H9 (cell line): ENCODE measurements around the gene GPC6. TPM values are rescaled to one million over a fixed set of nuclear protein-coding genes. Genes with fewer than 3 reads are reported as not detected.

ENCODE experiments used
- DNase-seq: peaks from one replicate; pipeline ENCODE4 v3.0.0-alpha.2; 2017
- H2AFZ ChIP-seq: one replicate; pipeline ENCODE4 v1.6.1; 2013; ENCODE audit warnings: mild to moderate bottlenecking, low read length, control low read depth, moderate library complexity
- H2AK5ac ChIP-seq: 2 replicates; pipeline ENCODE4 v1.6.1; 2013; ENCODE audit warnings: low read length, control low read depth, mixed read lengths; ENCODE audit not compliant: insufficient read length
- H2BK120ac ChIP-seq: one replicate; pipeline ENCODE4 v1.6.1; 2013; ENCODE audit warnings: low read depth, mild to moderate bottlenecking, low read length, control low read depth, inconsistent platforms; ENCODE audit not compliant: poor library complexity, severe bottlenecking
- H2BK12ac ChIP-seq: 2 replicates; pipeline ENCODE4 v1.6.1; 2013; ENCODE audit warnings: low read length, control low read depth, mixed read lengths, low read depth; ENCODE audit not compliant: insufficient read length
- H2BK15ac ChIP-seq: 2 replicates; pipeline ENCODE4 v1.6.1; 2013; ENCODE audit warnings: low read depth, low read length, control low read depth
- H2BK20ac ChIP-seq: one replicate; pipeline ENCODE4 v1.6.1; 2013; ENCODE audit warnings: low read depth, mild to moderate bottlenecking, low read length, control low read depth, inconsistent platforms; ENCODE audit not compliant: poor library complexity, severe bottlenecking
- H2BK5ac ChIP-seq: 2 replicates; pipeline ENCODE4 v1.6.1; 2013; ENCODE audit warnings: low read length, control low read depth, mixed read lengths; ENCODE audit not compliant: insufficient read length
- H3K14ac ChIP-seq: 2 replicates; pipeline ENCODE4 v1.6.1; 2013; ENCODE audit warnings: low read length, control low read depth; ENCODE audit not compliant: insufficient read depth
- H3K18ac ChIP-seq: 2 replicates; pipeline ENCODE4 v1.6.1; 2013; ENCODE audit warnings: low read depth, mild to moderate bottlenecking, mixed read lengths, low read length, control low read depth; ENCODE audit not compliant: insufficient read length
- H3K23ac ChIP-seq: 2 replicates; pipeline ENCODE4 v1.6.1; 2013; ENCODE audit warnings: low read length, control low read depth, mixed read lengths, low read depth; ENCODE audit not compliant: insufficient read length
- H3K23me2 ChIP-seq: 2 replicates; pipeline ENCODE4 v1.6.1; 2013; ENCODE audit warnings: low read depth, mild to moderate bottlenecking, mixed read lengths, low read length, control low read depth; ENCODE audit not compliant: insufficient read length, poor library complexity, severe bottlenecking
- H3K27ac ChIP-seq: 2 replicates; pipeline ENCODE4 v1.5.1; 2013; ENCODE audit warnings: low read length, control low read depth, mixed read lengths, low read depth; ENCODE audit not compliant: insufficient read length
- H3K27me3 ChIP-seq: 2 replicates; pipeline ENCODE4 v1.6.1; 2013; ENCODE audit warnings: low read length, control low read depth, inconsistent platforms; ENCODE audit not compliant: insufficient read depth
- H3K4ac ChIP-seq: 2 replicates; pipeline ENCODE4 v1.6.1; 2013; ENCODE audit warnings: low read depth, mild to moderate bottlenecking, control low read depth, inconsistent platforms, low read length, moderate library complexity
- H3K4me1 ChIP-seq: 2 replicates; pipeline ENCODE4 v1.6.1; 2013; ENCODE audit warnings: low read length, control low read depth, inconsistent platforms; ENCODE audit not compliant: insufficient read depth
- H3K4me2 ChIP-seq: 2 replicates; pipeline ENCODE4 v1.6.1; 2013; ENCODE audit warnings: low read length, control low read depth, mixed read lengths; ENCODE audit not compliant: insufficient read length, insufficient read depth
- H3K56ac ChIP-seq: 2 replicates; pipeline ENCODE4 v1.6.1; 2013; ENCODE audit warnings: low read depth, mild to moderate bottlenecking, mixed read lengths, low read length, control low read depth; ENCODE audit not compliant: insufficient read length
- H3K79me1 ChIP-seq: 2 replicates; pipeline ENCODE4 v1.6.1; 2013; ENCODE audit warnings: low read depth, mild to moderate bottlenecking, moderate library complexity, low read length, control low read depth, inconsistent platforms; ENCODE audit not compliant: insufficient read depth, poor library complexity, severe bottlenecking
- H3K79me2 ChIP-seq: 2 replicates; pipeline ENCODE4 v1.6.1; 2013; ENCODE audit warnings: low read length, control low read depth, inconsistent platforms; ENCODE audit not compliant: insufficient read depth
- H3K9ac ChIP-seq: 2 replicates; pipeline ENCODE4 v1.6.1; 2013; ENCODE audit warnings: low read length, control low read depth, mixed read lengths; ENCODE audit not compliant: insufficient read length; ENCODE audit errors: extremely low read depth
- H3K9me3 ChIP-seq: one replicate; pipeline ENCODE4 v1.6.1; 2013; ENCODE audit warnings: low read depth, low read length, inconsistent platforms; ENCODE audit not compliant: control insufficient read depth
- H3T11ph ChIP-seq: one replicate; pipeline ENCODE4 v1.6.1; 2013; ENCODE audit warnings: mild to moderate bottlenecking, low read length, control low read depth, inconsistent platforms
- H4K20me1 ChIP-seq: one replicate; pipeline ENCODE4 v1.6.1; 2013; ENCODE audit not compliant: control insufficient read depth, insufficient read length, insufficient read depth
- H4K5ac ChIP-seq: 2 replicates; pipeline ENCODE4 v1.6.1; 2013; ENCODE audit warnings: low read depth, mild to moderate bottlenecking, mixed read lengths, low read length, control low read depth; ENCODE audit not compliant: insufficient read length
- H4K8ac ChIP-seq: replicated peaks from 2 replicates; pipeline ENCODE4 v1.6.1; 2013; ENCODE audit warnings: low read length, control low read depth, mixed read lengths, low read depth; ENCODE audit not compliant: insufficient read length
- H4K91ac ChIP-seq: 2 replicates; pipeline ENCODE4 v1.6.1; 2013; ENCODE audit warnings: low read depth, mild to moderate bottlenecking, moderate library complexity, mixed read lengths, low read length, control low read depth; ENCODE audit not compliant: insufficient read length
- H3K27ac Mint-ChIP-seq, 3 experiments: 2 replicates in 2 of 3; 3 replicates in 1 of 3; pipeline ENCODE4 v1.8.0; 2020 to 2021; ENCODE audit warnings: mixed read lengths in 3 of 3, mild to moderate bottlenecking in 1 of 3, moderate library complexity in 1 of 3
- H3K27me3 Mint-ChIP-seq: 2 replicates; pipeline ENCODE4 v1.8.0; 2021; ENCODE audit warnings: low read depth, mild to moderate bottlenecking, moderate library complexity, mixed read lengths
- H3K36me3 Mint-ChIP-seq, 3 experiments: 2 replicates in 2 of 3; 3 replicates in 1 of 3; pipeline ENCODE4 v1.8.0; 2020 to 2021; ENCODE audit warnings: low read depth in 3 of 3, mixed read lengths in 3 of 3; ENCODE audit not compliant: insufficient read depth in 1 of 3
- H3K4me1 Mint-ChIP-seq, 2 experiments: 2 replicates each; pipeline ENCODE4 v1.8.0; 2020; ENCODE audit warnings: mixed read lengths in 2 of 2
- H3K4me3 Mint-ChIP-seq, 2 experiments: 2 replicates in 1 of 2; 3 replicates in 1 of 2; pipeline ENCODE4 v1.8.0; 2020 to 2021; ENCODE audit warnings: mild to moderate bottlenecking in 2 of 2, mixed read lengths in 2 of 2, moderate library complexity in 1 of 2
- H3K9me3 Mint-ChIP-seq, 2 experiments: 2 replicates in 1 of 2; 3 replicates in 1 of 2; pipeline ENCODE4 v1.8.0; 2020; ENCODE audit warnings: mild to moderate bottlenecking in 2 of 2, mixed read lengths in 2 of 2, moderate library complexity in 1 of 2
- WGBS: extraction: QIAGEN DNeasy Blood & Tissue Kit; methylation state at CpG from one replicate; pipeline ENCODE4 v1.1.7; 2013; ENCODE audit warnings: missing lambda C conversion rate, low lambda C conversion rate, mixed read lengths; ENCODE audit not compliant: insufficient read length; ENCODE audit errors: extremely low coverage; 5-methylcytosine and 5-hydroxymethylcytosine counted together
- total RNA-seq: library from RNA; stranded (reverse); gene quantifications from 2 replicates; pipeline ENCODE4 v1.2.1, GENCODE V29; 2021
- TF ChIP-seq, protein P1 (sequence below): fragments of 200-600 bp; sonication (generic); conservative IDR thresholded peaks from 3 replicates; pipeline ENCODE4 v1.8.0; 2021; ENCODE audit warnings: antibody characterized with exemption, mild to moderate bottlenecking

GPC6 gene
- total RNA-seq, 1 experiment from 2014 or later = 15.6 TPM

DNA sequence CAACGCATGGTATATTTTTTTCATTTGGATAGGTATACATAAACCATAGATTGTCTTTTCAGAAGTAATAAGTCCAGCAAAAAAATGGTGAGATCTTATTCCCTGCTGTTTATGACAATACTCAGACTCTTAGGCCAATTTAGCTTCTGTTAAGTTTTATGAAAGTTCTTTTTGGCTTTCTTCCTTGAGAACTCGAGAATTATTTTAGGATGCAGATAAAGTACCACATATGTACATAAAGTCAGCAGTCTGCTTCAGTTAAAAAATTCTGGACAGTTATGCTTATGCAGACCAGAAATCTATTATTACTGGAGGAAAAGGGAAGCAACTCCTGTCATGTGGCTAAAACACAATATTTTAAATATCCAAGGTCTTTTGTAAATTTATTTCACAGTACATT is 422.9 kb downstream of the GPC6 start:
- no peaks in the 10 kb centered on the region for H3K27me3 Mint-ChIP-seq
- H3K4me1 Mint-ChIP-seq = no peaks in the 10 kb centered on the region
- Histone ChIP-seq H3K4me1 (no peaks in the 10 kb centered on the region), H4K8ac (no peak overlapping the region), H3K14ac (no peak overlapping the region), H3K9me3 (no peaks in the 10 kb centered on the region), H3K27ac (no peak overlapping the region), H2AFZ (no peak overlapping the region), H3K4ac (no peak overlapping the region), H2BK20ac (no peak overlapping the region), H3K23ac (no peak overlapping the region), H3K79me1 (no peaks in the 10 kb centered on the region), H2BK12ac (no peak overlapping the region), H3K18ac (no peak overlapping the region), H4K91ac (no peak overlapping the region), H3K56ac (no peak overlapping the region), H3K23me2 (no peaks in the 10 kb centered on the region), H2BK5ac (no peak overlapping the region), H3K27me3 (no peaks in the 10 kb centered on the region), H3K79me2 (no peaks in the 10 kb centered on the region), H3T11ph (no peak overlapping the region), H4K20me1 (no peaks in the 10 kb centered on the region), H2BK120ac (no peak overlapping the region), H2BK15ac (no peak overlapping the region), H4K5ac (no peak overlapping the region), H2AK5ac (no peak overlapping the region), H3K4me2 (no peak overlapping the region), H3K9ac (no peak overlapping the region)
- no CpG with 5 or more reads among the region's 2 CpGs for WGBS
- TF ChIP-seq, protein P1, sequence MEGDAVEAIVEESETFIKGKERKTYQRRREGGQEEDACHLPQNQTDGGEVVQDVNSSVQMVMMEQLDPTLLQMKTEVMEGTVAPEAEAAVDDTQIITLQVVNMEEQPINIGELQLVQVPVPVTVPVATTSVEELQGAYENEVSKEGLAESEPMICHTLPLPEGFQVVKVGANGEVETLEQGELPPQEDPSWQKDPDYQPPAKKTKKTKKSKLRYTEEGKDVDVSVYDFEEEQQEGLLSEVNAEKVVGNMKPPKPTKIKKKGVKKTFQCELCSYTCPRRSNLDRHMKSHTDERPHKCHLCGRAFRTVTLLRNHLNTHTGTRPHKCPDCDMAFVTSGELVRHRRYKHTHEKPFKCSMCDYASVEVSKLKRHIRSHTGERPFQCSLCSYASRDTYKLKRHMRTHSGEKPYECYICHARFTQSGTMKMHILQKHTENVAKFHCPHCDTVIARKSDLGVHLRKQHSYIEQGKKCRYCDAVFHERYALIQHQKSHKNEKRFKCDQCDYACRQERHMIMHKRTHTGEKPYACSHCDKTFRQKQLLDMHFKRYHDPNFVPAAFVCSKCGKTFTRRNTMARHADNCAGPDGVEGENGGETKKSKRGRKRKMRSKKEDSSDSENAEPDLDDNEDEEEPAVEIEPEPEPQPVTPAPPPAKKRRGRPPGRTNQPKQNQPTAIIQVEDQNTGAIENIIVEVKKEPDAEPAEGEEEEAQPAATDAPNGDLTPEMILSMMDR = no peak
- H3K27ac Mint-ChIP-seq = no peak overlapping the region
- no peaks in the 10 kb centered on the region for H3K9me3 Mint-ChIP-seq
- DNase-seq = no peak
- H3K36me3 Mint-ChIP-seq = no peaks in the 10 kb centered on the region
- H3K4me3 Mint-ChIP-seq = no peak overlapping the region
